HepG2 (cell line): ENCODE measurements around the gene SAMD15. TPM values are rescaled to one million over a fixed set of nuclear protein-coding genes. Genes with fewer than 3 reads are reported as not detected.

Source experiments
- CCDC6 ChIP-seq: sonication (generic); formaldehyde crosslinking; IDR thresholded peaks from 2 replicates; pipeline ENCODE4 v1.8.1; 2022; ENCODE audit warnings: mild to moderate bottlenecking, missing genetic modification reagents, moderate library complexity
- RAD51 ChIP-seq: fragments of 450-650 bp; IDR thresholded peaks from 2 replicates; pipeline ENCODE4 v1.6.1; 2016; ENCODE audit warnings: borderline replicate concordance
- SSRP1 ChIP-seq: IDR thresholded peaks from 2 replicates; pipeline ENCODE4 v1.6.1; 2016; ENCODE audit warnings: control low read depth
- SYNCRIP ChIP-seq: fragments of 200-400 bp; formaldehyde crosslinking; IDR thresholded peaks from 2 replicates; pipeline ENCODE4 v1.6.1; 2018; ENCODE audit warnings: mild to moderate bottlenecking, low read depth, low read length; ENCODE audit not compliant: insufficient read depth
- TARDBP ChIP-seq: sonication (generic); formaldehyde crosslinking; IDR thresholded peaks from 2 replicates; pipeline ENCODE4 v1.8.0; 2022; ENCODE audit warnings: mild to moderate bottlenecking, missing genetic modification reagents
- ZMYM2 ChIP-seq: sonication (generic); formaldehyde crosslinking; IDR thresholded peaks from 2 replicates; pipeline ENCODE4 v1.8.0; 2022; ENCODE audit warnings: mild to moderate bottlenecking, missing genetic modification reagents
- ZNF275 ChIP-seq: sonication (generic); formaldehyde crosslinking; IDR thresholded peaks from 2 replicates; pipeline ENCODE4 v1.8.0; 2022; ENCODE audit warnings: missing genetic modification reagents, mild to moderate bottlenecking, inconsistent platforms, borderline replicate concordance
- polyA plus RNA-seq, 8 experiments: library from polyadenylated mRNA; depleted of rRNA in 3 of 8; stranded (reverse) in 7 of 8; unstranded in 1 of 8; fragments of >200 nt; fragmentation: Illumina TruSeq in 4 of 8; extraction: Trizol in 4 of 8; gene quantifications; 2 replicates each; pipeline versions ENCODE4 v1.2.1 to v1.2.3, GENCODE V29; 2011 to 2016; ENCODE audit warnings: low read depth in 4 of 8, missing spikeins in 1 of 8, mixed read lengths in 1 of 8; ENCODE audit not compliant: insufficient read depth in 1 of 8
- total RNA-seq, 5 experiments: library from RNA; depleted of rRNA; stranded (reverse); fragments of >200 nt; fragmentation: Illumina TruSeq; extraction: Trizol; gene quantifications; 2 replicates each; pipeline ENCODE4 v1.2.3, GENCODE V29; 2016; ENCODE audit warnings: low read depth in 1 of 5
- TF ChIP-seq, protein P1 (sequence below), 2 experiments: sonication (generic) in 1 of 2; formaldehyde crosslinking in 1 of 2; IDR thresholded peaks; 2 replicates each; pipeline versions ENCODE4 v1.4.0 to v1.6.1; 2016 to 2020; ENCODE audit warnings: borderline replicate concordance in 1 of 2, low read depth in 1 of 2, mild to moderate bottlenecking in 1 of 2, missing genetic modification reagents in 1 of 2
- TF ChIP-seq, protein P2 (sequence below): IDR thresholded peaks from 2 replicates; pipeline ENCODE4 v1.6.1; 2016; ENCODE audit warnings: missing biosample characterization, missing genetic modification reagents, low read depth
- TF ChIP-seq, protein P3 (sequence below): sonication (generic); formaldehyde crosslinking; IDR thresholded peaks from 2 replicates; pipeline ENCODE4 v1.4.0; 2020; ENCODE audit warnings: missing genetic modification reagents, mild to moderate bottlenecking, borderline replicate concordance
- TF ChIP-seq, protein P4 (sequence below): sonication (generic); formaldehyde crosslinking; IDR thresholded peaks from 2 replicates; pipeline ENCODE4 v1.4.0; 2020; ENCODE audit warnings: missing genetic modification reagents

Gene SAMD15
- total and polyA plus RNA-seq, 2 of the 13 experiments (the other 11 are each of a cell fraction or from before 2014, with no cell fraction given) = 0.09 to 1.3 TPM

- TF ChIP-seq, protein P1, sequence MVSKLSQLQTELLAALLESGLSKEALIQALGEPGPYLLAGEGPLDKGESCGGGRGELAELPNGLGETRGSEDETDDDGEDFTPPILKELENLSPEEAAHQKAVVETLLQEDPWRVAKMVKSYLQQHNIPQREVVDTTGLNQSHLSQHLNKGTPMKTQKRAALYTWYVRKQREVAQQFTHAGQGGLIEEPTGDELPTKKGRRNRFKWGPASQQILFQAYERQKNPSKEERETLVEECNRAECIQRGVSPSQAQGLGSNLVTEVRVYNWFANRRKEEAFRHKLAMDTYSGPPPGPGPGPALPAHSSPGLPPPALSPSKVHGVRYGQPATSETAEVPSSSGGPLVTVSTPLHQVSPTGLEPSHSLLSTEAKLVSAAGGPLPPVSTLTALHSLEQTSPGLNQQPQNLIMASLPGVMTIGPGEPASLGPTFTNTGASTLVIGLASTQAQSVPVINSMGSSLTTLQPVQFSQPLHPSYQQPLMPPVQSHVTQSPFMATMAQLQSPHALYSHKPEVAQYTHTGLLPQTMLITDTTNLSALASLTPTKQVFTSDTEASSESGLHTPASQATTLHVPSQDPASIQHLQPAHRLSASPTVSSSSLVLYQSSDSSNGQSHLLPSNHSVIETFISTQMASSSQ (IDR thresholded peaks at IDR 0.05; ENCODE audit: low read depth) = no peak
- TF ChIP-seq, protein P1 (CRISPR knock-in tag; IDR thresholded peaks at IDR 0.05; ENCODE audit: borderline replicate concordance) = no peak
- TF ChIP-seq RAD51 (no peak), SSRP1 (CRISPR knock-in tag) (no peak), ZNF275 (CRISPR knock-in tag) (no peak), TARDBP (CRISPR knock-in tag) (no peak), ZMYM2 (no peak), CCDC6 (CRISPR knock-in tag) (no peak), SYNCRIP (no peak)
- TF ChIP-seq, protein P2, sequence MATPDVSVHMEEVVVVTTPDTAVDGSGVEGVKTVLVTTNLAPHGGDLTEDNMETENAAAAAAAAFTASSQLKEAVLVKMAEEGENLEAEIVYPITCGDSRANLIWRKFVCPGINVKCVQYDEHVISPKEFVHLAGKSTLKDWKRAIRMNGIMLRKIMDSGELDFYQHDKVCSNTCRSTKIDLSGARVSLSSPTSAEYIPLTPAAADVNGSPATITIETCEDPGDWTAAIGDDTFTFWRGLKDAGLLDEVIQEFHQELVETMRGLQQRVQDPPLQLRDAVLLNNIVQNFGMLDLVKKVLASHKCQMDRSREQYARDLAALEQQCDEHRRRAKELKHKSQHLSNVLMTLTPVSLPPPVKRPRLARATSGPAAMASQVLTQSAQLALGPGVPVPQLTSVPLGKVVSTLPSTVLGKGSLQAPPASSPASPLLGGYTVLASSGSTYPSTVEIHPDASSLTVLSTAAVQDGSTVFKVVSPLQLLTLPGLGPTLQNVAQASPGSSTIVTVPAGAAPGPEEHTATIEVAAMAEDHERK = no peak
- TF ChIP-seq, protein P3, sequence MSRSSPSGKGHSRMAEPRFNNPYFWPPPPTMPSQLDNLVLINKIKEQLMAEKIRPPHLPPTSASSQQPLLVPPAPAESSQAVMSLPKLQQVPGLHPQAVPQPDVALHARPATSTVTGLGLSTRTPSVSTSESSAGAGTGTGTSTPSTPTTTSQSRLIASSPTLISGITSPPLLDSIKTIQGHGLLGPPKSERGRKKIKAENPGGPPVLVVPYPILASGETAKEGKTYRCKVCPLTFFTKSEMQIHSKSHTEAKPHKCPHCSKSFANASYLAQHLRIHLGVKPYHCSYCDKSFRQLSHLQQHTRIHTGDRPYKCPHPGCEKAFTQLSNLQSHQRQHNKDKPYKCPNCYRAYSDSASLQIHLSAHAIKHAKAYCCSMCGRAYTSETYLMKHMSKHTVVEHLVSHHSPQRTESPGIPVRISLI (CRISPR knock-in tag) = no peak
- TF ChIP-seq, protein P4, sequence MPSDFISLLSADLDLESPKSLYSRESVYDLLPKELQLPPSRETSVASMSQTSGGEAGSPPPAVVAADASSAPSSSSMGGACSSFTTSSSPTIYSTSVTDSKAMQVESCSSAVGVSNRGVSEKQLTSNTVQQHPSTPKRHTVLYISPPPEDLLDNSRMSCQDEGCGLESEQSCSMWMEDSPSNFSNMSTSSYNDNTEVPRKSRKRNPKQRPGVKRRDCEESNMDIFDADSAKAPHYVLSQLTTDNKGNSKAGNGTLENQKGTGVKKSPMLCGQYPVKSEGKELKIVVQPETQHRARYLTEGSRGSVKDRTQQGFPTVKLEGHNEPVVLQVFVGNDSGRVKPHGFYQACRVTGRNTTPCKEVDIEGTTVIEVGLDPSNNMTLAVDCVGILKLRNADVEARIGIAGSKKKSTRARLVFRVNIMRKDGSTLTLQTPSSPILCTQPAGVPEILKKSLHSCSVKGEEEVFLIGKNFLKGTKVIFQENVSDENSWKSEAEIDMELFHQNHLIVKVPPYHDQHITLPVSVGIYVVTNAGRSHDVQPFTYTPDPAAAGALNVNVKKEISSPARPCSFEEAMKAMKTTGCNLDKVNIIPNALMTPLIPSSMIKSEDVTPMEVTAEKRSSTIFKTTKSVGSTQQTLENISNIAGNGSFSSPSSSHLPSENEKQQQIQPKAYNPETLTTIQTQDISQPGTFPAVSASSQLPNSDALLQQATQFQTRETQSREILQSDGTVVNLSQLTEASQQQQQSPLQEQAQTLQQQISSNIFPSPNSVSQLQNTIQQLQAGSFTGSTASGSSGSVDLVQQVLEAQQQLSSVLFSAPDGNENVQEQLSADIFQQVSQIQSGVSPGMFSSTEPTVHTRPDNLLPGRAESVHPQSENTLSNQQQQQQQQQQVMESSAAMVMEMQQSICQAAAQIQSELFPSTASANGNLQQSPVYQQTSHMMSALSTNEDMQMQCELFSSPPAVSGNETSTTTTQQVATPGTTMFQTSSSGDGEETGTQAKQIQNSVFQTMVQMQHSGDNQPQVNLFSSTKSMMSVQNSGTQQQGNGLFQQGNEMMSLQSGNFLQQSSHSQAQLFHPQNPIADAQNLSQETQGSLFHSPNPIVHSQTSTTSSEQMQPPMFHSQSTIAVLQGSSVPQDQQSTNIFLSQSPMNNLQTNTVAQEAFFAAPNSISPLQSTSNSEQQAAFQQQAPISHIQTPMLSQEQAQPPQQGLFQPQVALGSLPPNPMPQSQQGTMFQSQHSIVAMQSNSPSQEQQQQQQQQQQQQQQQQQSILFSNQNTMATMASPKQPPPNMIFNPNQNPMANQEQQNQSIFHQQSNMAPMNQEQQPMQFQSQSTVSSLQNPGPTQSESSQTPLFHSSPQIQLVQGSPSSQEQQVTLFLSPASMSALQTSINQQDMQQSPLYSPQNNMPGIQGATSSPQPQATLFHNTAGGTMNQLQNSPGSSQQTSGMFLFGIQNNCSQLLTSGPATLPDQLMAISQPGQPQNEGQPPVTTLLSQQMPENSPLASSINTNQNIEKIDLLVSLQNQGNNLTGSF = no peak
These were observed 17.6 kb upstream of the SAMD15 start (continued) for GRCh38 chr14:77359626-77360025.
